Measurements from ENCODE around the gene TMEM117. TPM values are rescaled to one million over a fixed set of nuclear protein-coding genes. Genes with fewer than 3 reads are reported as not detected.

The TMEM117 gene
- total and polyA plus RNA-seq, 2 donors (not counting 1 experiment from before 2014, with no cell fraction given): 2.0 to 10.4 TPM

GRCh38 chr12:43992856-43993255 is 157.0 kb downstream of the TMEM117 start:
- Histone ChIP-seq H3K27me3 (replicated peaks in 1 of 4; ENCODE audit: control extremely low read depth in 1 of 4, control insufficient read depth in 3 of 4, insufficient read depth in 4 of 4, low read length in 3 of 4) (no peaks in the 10 kb centered on the region), H3K36me3 (replicated peaks in 1 of 2; ENCODE audit: control extremely low read depth in 1 of 2, control insufficient read depth in 1 of 2, extremely low read depth in 1 of 2, insufficient read depth in 2 of 2, low read length in 1 of 2) (no peaks in the 10 kb centered on the region)
- no peak for DNase-seq

More at GRCh38 chr12:43992856-43993255, 157.0 kb downstream of the TMEM117 start:
- no peak overlapping the region for H2AFZ ChIP-seq (ENCODE audit: insufficient read depth, low read depth, low read length, poor library complexity, severe bottlenecking)
- no peaks in the 10 kb centered on the region for H3K27me3 Mint-ChIP-seq
- H3K9me3 ChIP-seq (ENCODE audit: control extremely low read depth in 1 of 3, control insufficient read depth in 2 of 3, insufficient read depth in 1 of 3, low read length in 2 of 3): no peaks in the 10 kb centered on the region
- no peaks in the 10 kb centered on the region for H3K4me1 ChIP-seq (ENCODE audit: control insufficient read depth in 2 of 2, insufficient read depth in 2 of 2, low read length in 2 of 2)
- no peaks in the 10 kb centered on the region for H3K79me2 ChIP-seq (ENCODE audit: control insufficient read depth, insufficient read depth, low read length)
- ATAC-seq (ENCODE audit: low read depth): no peak
- ChIA-PET CTCF (interaction anchor here (0.6 kb wide), 1 partner anchor 35 kb away, joined by 3 read pairs; no protein-coding TSS in a partner anchor), POLR2A (no interaction called here)
- no peak overlapping the region for H3K27ac Mint-ChIP-seq
- H3K4me1 Mint-ChIP-seq: peaks cover 6% of the 10 kb centered on the region
- H3K27ac ChIP-seq (ENCODE audit: low read length in 2 of 2): no peak overlapping the region
- no peak overlapping the region for H3K4me3 ChIP-seq (ENCODE audit: control extremely low read depth in 1 of 5, extremely low read depth in 1 of 5, insufficient read depth in 1 of 5, low read depth in 2 of 5, low read length in 4 of 5)
- no peaks in the 10 kb centered on the region for H4K20me1 ChIP-seq (ENCODE audit: control insufficient read depth, insufficient read depth, low read length, poor library complexity, severe bottlenecking)
- no peaks in the 10 kb centered on the region for H3K9me3 Mint-ChIP-seq (ENCODE audit: insufficient read depth)
- H3K4me2 ChIP-seq (replicated peaks; ENCODE audit: low read depth, low read length, poor library complexity, severe bottlenecking): no peak overlapping the region
- no peak overlapping the region for H3K4me3 Mint-ChIP-seq
- TF ChIP-seq EZH2 (IDR thresholded peaks at IDR 0.05; ENCODE audit: borderline replicate concordance, insufficient read depth, low read depth, low read length, poor library complexity, severe bottlenecking) (no peak), CTCF (IDR thresholded peaks at IDR 0.05) (no peak)
- H3K9ac ChIP-seq (ENCODE audit: low read length): no peak overlapping the region
- intact Hi-C loops (cut with micrococcal nuclease): no loop called here

Measured in B cell (primary cell).